Testis (tissue), 2 donors: Measurements from ENCODE around the gene KCNN3.

Experiments used
- CTCF ChIP-seq, 3 experiments: fragments of 450-650 bp in 2 of 3; fragments of 200-600 bp in 1 of 3; sonication (generic) in 1 of 3; IDR thresholded peaks; one replicate each; pipeline ENCODE4 v1.5.1; 2016 to 2019; ENCODE audit warnings: antibody characterized with exemption in 3 of 3, mild to moderate bottlenecking in 2 of 3, moderate library complexity in 1 of 3
- POLR2A ChIP-seq: fragments of 450-650 bp; IDR thresholded peaks from one replicate; pipeline ENCODE4 v1.6.1; 2017; ENCODE audit warnings: antibody characterized with exemption, mild to moderate bottlenecking, moderate library complexity

- TF ChIP-seq CTCF (IDR thresholded peaks at IDR 0.05) (no peak), POLR2A (no peak)
These were observed 155.4 kb downstream of the KCNN3 start for GRCh38 chr1:154714638-154715037.
